Pulmonary artery endothelial cell (primary cell): Measurements from ENCODE around the gene NCAM2. TPM values are rescaled to one million over a fixed set of nuclear protein-coding genes. Genes with fewer than 3 reads are reported as not detected.

Source experiments
- DNase-seq: peaks from one replicate; pipeline ENCODE4 v3.0.0-alpha.2; 2011; ENCODE audit warnings: low read depth, low spot score
- total RNA-seq: library from RNA; depleted of rRNA; stranded (reverse); fragments of >200 nt; gene quantifications from 2 replicates; pipeline ENCODE4 v1.2.3, GENCODE V29; 2014

NCAM2 gene
- total RNA-seq, 1 donor from 2014 or later = 0.40 TPM

- DNase-seq = no peak
These were observed 212.3 kb downstream of the NCAM2 start for GRCh38 chr21:21210552-21210951.

GRCh38 chr21:21213297-21213696 is 215.1 kb downstream of the NCAM2 start:
- DNase-seq = no peak

GRCh38 chr21:21216047-21216446 is 217.8 kb downstream of the NCAM2 start:
- no peak for DNase-seq

- DNase-seq = no peak
These were observed 228.3 kb downstream of the NCAM2 start for GRCh38 chr21:21226472-21226871.

- DNase-seq = no peak
These were observed 232.5 kb downstream of the NCAM2 start for GRCh38 chr21:21230672-21231071.

- no peak for DNase-seq
These were observed 233.7 kb downstream of the NCAM2 start for GRCh38 chr21:21231913-21232312.

- no peak for DNase-seq
These were observed 234.1 kb downstream of the NCAM2 start for GRCh38 chr21:21232320-21232719.

GRCh38 chr21:21233051-21233450 is 234.8 kb downstream of the NCAM2 start:
- DNase-seq = no peak

GRCh38 chr21:21236996-21237395 is 238.8 kb downstream of the NCAM2 start:
- DNase-seq = no peak

GRCh38 chr21:21238629-21239400 is 240.6 kb downstream of the NCAM2 start:
- no peak for DNase-seq

GRCh38 chr21:21241391-21241790 is 243.2 kb downstream of the NCAM2 start:
- DNase-seq = no peak

GRCh38 chr21:21246007-21246406 is 247.8 kb downstream of the NCAM2 start:
- DNase-seq = no peak

GRCh38 chr21:21247424-21247823 is 249.2 kb downstream of the NCAM2 start:
- DNase-seq = no peak

- DNase-seq = no peak
These were observed 263.8 kb downstream of the NCAM2 start for GRCh38 chr21:21262048-21262447.

- DNase-seq = no peak
These were observed 269.9 kb downstream of the NCAM2 start for GRCh38 chr21:21268061-21268471.

GRCh38 chr21:21268885-21269284 is 270.7 kb downstream of the NCAM2 start:
- no peak for DNase-seq

- no peak for DNase-seq
These were observed 281.1 kb downstream of the NCAM2 start for GRCh38 chr21:21279193-21279901.

- no peak for DNase-seq
These were observed 285.6 kb downstream of the NCAM2 start for GRCh38 chr21:21283810-21284209.

- DNase-seq = no peak
These were observed 288.1 kb downstream of the NCAM2 start for GRCh38 chr21:21286170-21286798.

GRCh38 chr21:21290751-21291150 is 292.5 kb downstream of the NCAM2 start:
- DNase-seq = no peak

- no peak for DNase-seq
These were observed 293.8 kb downstream of the NCAM2 start for GRCh38 chr21:21291883-21292569.

- DNase-seq = no peak
These were observed 297.1 kb downstream of the NCAM2 start for GRCh38 chr21:21295303-21295702.
